Vagina (tissue), 2 donors: ENCODE measurements around the gene PCSK2.

Experiments
- POLR2A ChIP-seq, 2 donors: fragments of 450-650 bp; IDR thresholded peaks; one replicate each; pipeline ENCODE4 v1.6.1; 2017; ENCODE audit warnings: antibody characterized with exemption in 2 of 2, mild to moderate bottlenecking in 2 of 2, moderate library complexity in 2 of 2
- TF ChIP-seq, protein P1 (sequence below), 3 experiments: fragments of 450-650 bp in 2 of 3; fragments of 200-600 bp in 1 of 3; sonication (generic) in 1 of 3; IDR thresholded peaks; one replicate each; pipeline ENCODE4 v1.5.1; 2017 to 2019; ENCODE audit warnings: antibody characterized with exemption in 3 of 3, mild to moderate bottlenecking in 2 of 3, moderate library complexity in 2 of 3

DNA sequence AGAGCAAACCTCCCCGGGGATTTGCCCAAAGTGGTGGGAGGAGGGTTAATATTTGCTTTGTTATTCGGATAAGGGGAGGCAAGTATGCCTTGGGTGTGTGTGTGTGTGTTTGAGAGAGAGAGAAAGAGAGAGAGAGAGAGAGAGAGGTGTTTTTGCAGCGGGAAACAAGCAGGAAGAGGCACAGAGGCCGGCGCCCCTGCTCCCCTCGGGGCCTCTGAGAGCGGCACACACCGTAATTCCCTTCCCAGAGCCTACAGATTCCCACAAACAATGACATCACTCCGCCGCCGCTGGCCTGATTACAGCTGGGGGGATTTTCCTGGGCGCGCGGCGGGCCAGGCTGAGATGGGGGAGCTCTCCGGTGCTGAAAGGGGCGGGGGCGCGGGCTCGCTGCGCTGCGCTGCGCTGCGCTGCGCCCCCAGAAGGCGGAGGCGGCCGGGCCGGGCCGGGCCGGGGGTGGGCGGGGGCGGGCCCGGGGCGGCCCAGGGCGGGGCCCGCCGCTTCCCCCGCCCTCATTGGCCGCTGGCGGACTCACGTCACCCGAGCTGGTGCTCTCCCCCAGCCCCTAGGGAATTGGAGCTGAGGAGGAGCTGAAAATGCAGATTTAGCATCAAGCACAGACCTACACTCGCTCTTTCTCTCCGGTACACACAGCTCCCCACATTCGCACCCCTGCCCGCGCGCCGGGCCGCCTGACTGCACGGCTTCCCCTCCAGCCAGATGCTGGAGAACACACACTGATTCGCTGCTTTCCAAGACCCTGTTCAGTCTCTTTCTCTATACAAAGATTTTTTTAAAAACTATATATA, at the start of gene PCSK2:
- TF ChIP-seq, protein P1, sequence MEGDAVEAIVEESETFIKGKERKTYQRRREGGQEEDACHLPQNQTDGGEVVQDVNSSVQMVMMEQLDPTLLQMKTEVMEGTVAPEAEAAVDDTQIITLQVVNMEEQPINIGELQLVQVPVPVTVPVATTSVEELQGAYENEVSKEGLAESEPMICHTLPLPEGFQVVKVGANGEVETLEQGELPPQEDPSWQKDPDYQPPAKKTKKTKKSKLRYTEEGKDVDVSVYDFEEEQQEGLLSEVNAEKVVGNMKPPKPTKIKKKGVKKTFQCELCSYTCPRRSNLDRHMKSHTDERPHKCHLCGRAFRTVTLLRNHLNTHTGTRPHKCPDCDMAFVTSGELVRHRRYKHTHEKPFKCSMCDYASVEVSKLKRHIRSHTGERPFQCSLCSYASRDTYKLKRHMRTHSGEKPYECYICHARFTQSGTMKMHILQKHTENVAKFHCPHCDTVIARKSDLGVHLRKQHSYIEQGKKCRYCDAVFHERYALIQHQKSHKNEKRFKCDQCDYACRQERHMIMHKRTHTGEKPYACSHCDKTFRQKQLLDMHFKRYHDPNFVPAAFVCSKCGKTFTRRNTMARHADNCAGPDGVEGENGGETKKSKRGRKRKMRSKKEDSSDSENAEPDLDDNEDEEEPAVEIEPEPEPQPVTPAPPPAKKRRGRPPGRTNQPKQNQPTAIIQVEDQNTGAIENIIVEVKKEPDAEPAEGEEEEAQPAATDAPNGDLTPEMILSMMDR (IDR thresholded peaks at IDR 0.05): no peak
- no peak for TF ChIP-seq POLR2A (IDR thresholded peaks at IDR 0.05)
